HEK293T (cell line): ENCODE results near the gene NOTCH1.

Source experiments
- CTCF ChIA-PET: fragments of 350-600 bp; formaldehyde crosslinking; extraction: SDS; loops from one replicate; lab custom pipeline; 2021; ENCODE audit warnings: antibody characterized with exemption, inconsistent platforms; lab: Yijun Ruan, JAX
- POLR2A ChIA-PET: fragments of 350-600 bp; formaldehyde crosslinking; extraction: SDS; loops from one replicate; lab custom pipeline; 2020; ENCODE audit warnings: antibody characterized with exemption, inconsistent platforms; lab: Yijun Ruan, JAX
- DNase-seq: peaks from one replicate; pipeline ENCODE4 v3.0.0; 2012; ENCODE audit warnings: mixed read lengths; ENCODE audit errors: extremely low spot score
- ARNT ChIP-seq: fragments of 450-650 bp; IDR thresholded peaks from 2 replicates; pipeline ENCODE4 v1.6.1; 2017; ENCODE audit warnings: mild to moderate bottlenecking
- BHLHE40 ChIP-seq: fragments of 450-650 bp; IDR thresholded peaks from 2 replicates; pipeline ENCODE4 v1.6.1; 2016; ENCODE audit warnings: mild to moderate bottlenecking, moderate library complexity, borderline replicate concordance
- CTBP1 ChIP-seq: fragments of 450-650 bp; IDR thresholded peaks from 2 replicates; pipeline ENCODE4 v1.6.1; 2016; ENCODE audit warnings: borderline replicate concordance
- ELF4 ChIP-seq: fragments of 450-650 bp; IDR thresholded peaks from 2 replicates; pipeline ENCODE4 v1.6.1; 2017; ENCODE audit warnings: antibody characterized with exemption
- FOXA1 ChIP-seq: fragments of 450-650 bp; IDR thresholded peaks from 2 replicates; pipeline ENCODE4 v1.6.1; 2016; ENCODE audit warnings: mild to moderate bottlenecking
- FOXK2 ChIP-seq: fragments of 450-650 bp; IDR thresholded peaks from 2 replicates; pipeline ENCODE4 v1.6.1; 2016; ENCODE audit warnings: mild to moderate bottlenecking
- FOXM1 ChIP-seq: fragments of 450-650 bp; IDR thresholded peaks from 2 replicates; pipeline ENCODE4 v1.6.1; 2017; ENCODE audit warnings: mild to moderate bottlenecking, borderline replicate concordance
- HDGF ChIP-seq: fragments of 450-650 bp; IDR thresholded peaks from 2 replicates; pipeline ENCODE4 v1.6.1; 2017; ENCODE audit warnings: antibody characterized with exemption, borderline replicate concordance
- L3MBTL2 ChIP-seq: fragments of 450-650 bp; conservative IDR thresholded peaks from 2 replicates; pipeline ENCODE4 v1.6.1; 2016; ENCODE audit warnings: mild to moderate bottlenecking
- LEF1 ChIP-seq: fragments of 450-650 bp; IDR thresholded peaks from 2 replicates; pipeline ENCODE4 v1.6.1; 2017; ENCODE audit warnings: mild to moderate bottlenecking, borderline replicate concordance
- NFRKB ChIP-seq: fragments of 450-650 bp; IDR thresholded peaks from 2 replicates; pipeline ENCODE4 v1.6.1; 2016; ENCODE audit warnings: mild to moderate bottlenecking, moderate library complexity
- PKNOX1 ChIP-seq: fragments of 450-650 bp; IDR thresholded peaks from 2 replicates; pipeline ENCODE4 v1.6.1; 2016
- SP1 ChIP-seq: fragments of 450-650 bp; IDR thresholded peaks from 2 replicates; pipeline ENCODE4 v1.6.1; 2017
- SUZ12 ChIP-seq: fragments of 450-650 bp; IDR thresholded peaks from 2 replicates; pipeline ENCODE4 v1.6.1; 2016; ENCODE audit warnings: mild to moderate bottlenecking
- TARDBP ChIP-seq: fragments of 450-650 bp; IDR thresholded peaks from 2 replicates; pipeline ENCODE4 v1.6.1; 2016
- ZNF384 ChIP-seq: fragments of 450-650 bp; IDR thresholded peaks from 2 replicates; pipeline ENCODE4 v1.6.1; 2016

Gene NOTCH1

GRCh38 chr9:136536051-136536720, 9.7 kb downstream of the NOTCH1 start:
- CTCF ChIA-PET: no interaction called here

GRCh38 chr9:136535070-136535469, 10.8 kb downstream of the NOTCH1 start:
- DNase-seq: no peak
- POLR2A ChIA-PET: no interaction called here
- no peak for TF ChIP-seq CTBP1
- no peak for TF ChIP-seq BHLHE40
- TF ChIP-seq ARNT: no peak
- TF ChIP-seq HDGF: no peak
- TF ChIP-seq SP1: no peak
- TF ChIP-seq LEF1: no peak
- TF ChIP-seq FOXA1: no peak
- no peak for TF ChIP-seq SUZ12
- TF ChIP-seq FOXK2: no peak
- no peak for TF ChIP-seq ZNF384
- TF ChIP-seq PKNOX1: no peak
- TF ChIP-seq FOXM1: no peak
- TF ChIP-seq L3MBTL2: no peak
- no peak for TF ChIP-seq ELF4
- no peak for TF ChIP-seq NFRKB
- no peak for TF ChIP-seq TARDBP
- CTCF ChIA-PET: no interaction called here

More at GRCh38 chr9:136536051-136536720, 9.7 kb downstream of the NOTCH1 start:
- TF ChIP-seq TARDBP: no peak
- TF ChIP-seq BHLHE40: no peak
- no peak for TF ChIP-seq ZNF384
- TF ChIP-seq CTBP1: no peak
- TF ChIP-seq SUZ12: no peak
- no peak for TF ChIP-seq FOXM1
- TF ChIP-seq HDGF: no peak
- no peak for TF ChIP-seq ELF4
- no peak for TF ChIP-seq SP1
- no peak for TF ChIP-seq NFRKB
- TF ChIP-seq PKNOX1: no peak
- TF ChIP-seq ARNT: no peak
- no peak for TF ChIP-seq LEF1
- DNase-seq: no peak
- POLR2A ChIA-PET: no interaction called here

GRCh38 chr9:136534366-136534765, 11.5 kb downstream of the NOTCH1 start:
- ChIA-PET CTCF (no interaction called here), POLR2A (no interaction called here)
- TF ChIP-seq ARNT (no peak), NFRKB (no peak), TARDBP (no peak), HDGF (no peak), ELF4 (no peak), FOXA1 (no peak)
- DNase-seq: no peak

GRCh38 chr9:136533775-136534157, 12.1 kb downstream of the NOTCH1 start:
- ChIA-PET POLR2A (interaction anchor here (0.5 kb wide), 1 partner anchor 68 kb away, joined by 3 read pairs; no protein-coding TSS in a partner anchor), CTCF (no interaction called here)
- DNase-seq: no peak
- TF ChIP-seq TARDBP (no peak), LEF1 (no peak), ELF4 (no peak), FOXK2 (no peak), BHLHE40 (no peak), SP1 (no peak), FOXA1 (no peak), CTBP1 (no peak), HDGF (no peak), FOXM1 (no peak), ARNT (no peak), ZNF384 (no peak), SUZ12 (no peak), L3MBTL2 (no peak), PKNOX1 (no peak)

- CTCF ChIA-PET: no interaction called here
- DNase-seq: no peak
Measured at GRCh38 chr9:136532799-136533774, 12.8 kb downstream of the NOTCH1 start.

More at GRCh38 chr9:136532799-136533774, 12.8 kb downstream of the NOTCH1 start:
- POLR2A ChIA-PET: no interaction called here
- TF ChIP-seq LEF1 (no peak), HDGF (no peak), NFRKB (no peak)
